HG02571 (cell line): ENCODE results near the gene ACAA2.
"Not testable (repeated sequence)": the region's sequence is repeated elsewhere in the genome, so short reads cannot be mapped to it uniquely, and the experiment has no call there.

Experiments
- ATAC-seq: cut with Tn5 transposase; IDR thresholded peaks from one replicate; pipeline ENCODE4 v1.9.1; 2021; ENCODE audit warnings: mild to moderate bottlenecking, moderate library complexity; ENCODE audit not compliant: unreplicated experiment

The ACAA2 gene

GRCh38 chr18:49813069-49813318 lies 339 bp downstream of the ACAA2 start:
- peak; percentile 27 for ATAC-seq

GRCh38 chr18:49812286-49813068 lies 856 bp downstream of the ACAA2 start:
- ATAC-seq = no peak

GRCh38 chr18:49811151-49811938 lies 2.0 kb downstream of the ACAA2 start:
- ATAC-seq = no peak

- ATAC-seq = not testable (repeated sequence)
Measured at GRCh38 chr18:49808553-49809191, 4.7 kb downstream of the ACAA2 start.

GRCh38 chr18:49804096-49804495 lies 9.2 kb downstream of the ACAA2 start:
- ATAC-seq = no peak

- no peak for ATAC-seq
Measured at GRCh38 chr18:49802623-49803022, 10.7 kb downstream of the ACAA2 start.

GRCh38 chr18:49800491-49800890 lies 12.8 kb downstream of the ACAA2 start:
- ATAC-seq = not testable (repeated sequence)

- not testable (repeated sequence) for ATAC-seq
Measured at GRCh38 chr18:49799806-49800205, 13.5 kb downstream of the ACAA2 start.

GRCh38 chr18:49798001-49798400 lies 15.3 kb downstream of the ACAA2 start:
- no peak for ATAC-seq

GRCh38 chr18:49795612-49796552 lies 17.5 kb downstream of the ACAA2 start:
- no peak for ATAC-seq

- no peak for ATAC-seq
Measured at GRCh38 chr18:49794743-49795142, 18.6 kb downstream of the ACAA2 start.

GRCh38 chr18:49789560-49790134 lies 23.7 kb downstream of the ACAA2 start:
- ATAC-seq = not testable (repeated sequence)

GRCh38 chr18:49788327-49788898 lies 24.9 kb downstream of the ACAA2 start:
- ATAC-seq = no peak

GRCh38 chr18:49786019-49786720 lies 27.2 kb downstream of the ACAA2 start:
- ATAC-seq = no peak

- ATAC-seq = no peak
Measured at GRCh38 chr18:49784427-49785185, 28.7 kb downstream of the ACAA2 start.

- not testable (repeated sequence) for ATAC-seq
Measured at GRCh38 chr18:49783631-49784030, 29.7 kb downstream of the ACAA2 start.

- ATAC-seq = no peak
Measured at GRCh38 chr18:49778826-49779465, 34.4 kb downstream of the ACAA2 start.

GRCh38 chr18:49769047-49769728 lies 44.1 kb downstream of the ACAA2 start:
- no peak for ATAC-seq
